Astrocyte (in vitro differentiated cells and primary cell): Measurements from ENCODE around the gene LHCGR. TPM values are rescaled to one million over a fixed set of nuclear protein-coding genes. Genes with fewer than 3 reads are reported as not detected.

Source experiments
- DNase-seq: peaks from one replicate; pipeline ENCODE4 v3.0.0-alpha.2; 2010; ENCODE audit warnings: low read depth
- FAIRE-seq: peaks from 2 replicates; lab custom pipeline; 2011; peaks lifted over from hg19 to GRCh38; lab: Jason Lieb, UNC
- H2AFZ ChIP-seq: 2 replicates; pipeline ENCODE4 v1.6.0; 2012; ENCODE audit warnings: low read depth, low read length, inconsistent platforms
- H3K27ac ChIP-seq: 2 replicates; pipeline ENCODE4 v1.5.1; 2011; ENCODE audit warnings: low read depth, low read length, inconsistent platforms
- H3K27me3 ChIP-seq: 2 replicates; pipeline ENCODE4 v1.6.0; 2011; ENCODE audit warnings: low read length, inconsistent platforms; ENCODE audit not compliant: insufficient read depth
- H3K36me3 ChIP-seq: 2 replicates; pipeline ENCODE4 v1.5.1; 2011; ENCODE audit warnings: low read length, inconsistent platforms; ENCODE audit not compliant: insufficient read depth
- H3K4me1 ChIP-seq: 2 replicates; pipeline ENCODE4 v1.5.1; 2011; ENCODE audit warnings: low read length, inconsistent platforms; ENCODE audit not compliant: insufficient read depth
- H3K4me2 ChIP-seq: 2 replicates; pipeline ENCODE4 v1.6.0; 2012; ENCODE audit warnings: low read length, inconsistent platforms
- H3K4me3 ChIP-seq: 2 replicates; pipeline ENCODE4 v1.5.1; 2011; ENCODE audit warnings: low read depth, mild to moderate bottlenecking, low read length, inconsistent platforms; ENCODE audit not compliant: insufficient read depth
- H3K79me2 ChIP-seq: 2 replicates; pipeline ENCODE4 v1.6.0; 2012; ENCODE audit warnings: mild to moderate bottlenecking, low read length, inconsistent platforms; ENCODE audit not compliant: insufficient read depth
- H3K9ac ChIP-seq: 2 replicates; pipeline ENCODE4 v1.6.0; 2012; ENCODE audit warnings: mild to moderate bottlenecking, low read length, inconsistent platforms
- H3K9me3 ChIP-seq: 2 replicates; pipeline ENCODE4 v1.5.1; 2012; ENCODE audit warnings: low read depth, mild to moderate bottlenecking, low read length, inconsistent platforms; ENCODE audit not compliant: insufficient read depth
- H4K20me1 ChIP-seq: 2 replicates; pipeline ENCODE4 v1.6.0; 2012; ENCODE audit warnings: low read length, inconsistent platforms; ENCODE audit not compliant: insufficient read depth
- H3K27ac Mint-ChIP-seq: one replicate; pipeline ENCODE4 v1.8.0; 2021; ENCODE audit warnings: mild to moderate bottlenecking, mixed read lengths; ENCODE audit not compliant: unreplicated experiment
- H3K27me3 Mint-ChIP-seq: one replicate; pipeline ENCODE4 v1.8.0; 2021; ENCODE audit warnings: low read depth, mixed read lengths; ENCODE audit not compliant: unreplicated experiment
- H3K36me3 Mint-ChIP-seq: one replicate; pipeline ENCODE4 v1.8.0; 2021; ENCODE audit warnings: low read depth, mixed read lengths; ENCODE audit not compliant: unreplicated experiment
- H3K4me1 Mint-ChIP-seq: one replicate; pipeline ENCODE4 v1.8.0; 2021; ENCODE audit warnings: low read depth, mixed read lengths; ENCODE audit not compliant: unreplicated experiment
- H3K4me3 Mint-ChIP-seq: one replicate; pipeline ENCODE4 v1.8.0; 2021; ENCODE audit warnings: mild to moderate bottlenecking, moderate library complexity, mixed read lengths; ENCODE audit not compliant: unreplicated experiment
- H3K9me3 Mint-ChIP-seq: one replicate; pipeline ENCODE4 v1.8.0; 2021; ENCODE audit warnings: mild to moderate bottlenecking, mixed read lengths; ENCODE audit not compliant: unreplicated experiment
- CTCF ChIP-seq: IDR thresholded peaks from 2 replicates; pipeline ENCODE4 v1.5.1; 2011; ENCODE audit warnings: low read depth, mild to moderate bottlenecking, inconsistent platforms, low read length, moderate library complexity; ENCODE audit not compliant: insufficient read depth
- EZH2 ChIP-seq: IDR thresholded peaks from 2 replicates; pipeline ENCODE4 v1.6.1; 2012; ENCODE audit warnings: mild to moderate bottlenecking, low read length, inconsistent platforms; ENCODE audit not compliant: insufficient read depth
- total RNA-seq: library from RNA; stranded (reverse); gene quantifications from 2 replicates; pipeline ENCODE4 v1.2.1, GENCODE V29; 2021

LHCGR gene
- total RNA-seq, 1 donor from 2014 or later = not detected

- no peak overlapping the region for H3K4me3 ChIP-seq
- H3K27ac Mint-ChIP-seq = peak overlapping the region; percentile 16
- H3K9ac ChIP-seq = no peak overlapping the region
- H3K4me3 Mint-ChIP-seq = peak overlapping the region; percentile 21
- DNase-seq (peak; percentile 79), FAIRE-seq (no peak)
- no peaks in the 10 kb centered on the region for H3K36me3 Mint-ChIP-seq
- no peaks in the 10 kb centered on the region for H3K27me3 Mint-ChIP-seq
- H3K36me3 ChIP-seq = no peaks in the 10 kb centered on the region
- H3K4me2 ChIP-seq = no peak overlapping the region
- H3K4me1 Mint-ChIP-seq = peaks cover 25% of the 10 kb centered on the region
- no peaks in the 10 kb centered on the region for H4K20me1 ChIP-seq
- H2AFZ ChIP-seq = no peak overlapping the region
- H3K4me1 ChIP-seq = peaks cover 18% of the 10 kb centered on the region
- no peaks in the 10 kb centered on the region for H3K9me3 ChIP-seq
- H3K9me3 Mint-ChIP-seq = no peaks in the 10 kb centered on the region
- H3K27ac ChIP-seq = no peak overlapping the region
- no peaks in the 10 kb centered on the region for H3K27me3 ChIP-seq
- TF ChIP-seq CTCF (no peak), EZH2 (no peak)
- no peaks in the 10 kb centered on the region for H3K79me2 ChIP-seq
Observed at GRCh38 chr2:48715042-48715899, 40.3 kb downstream of the LHCGR start.

- H3K4me2 ChIP-seq = no peak overlapping the region
- no peaks in the 10 kb centered on the region for H3K36me3 ChIP-seq
- TF ChIP-seq CTCF = no peak
- H3K27ac ChIP-seq = no peak overlapping the region
- no peaks in the 10 kb centered on the region for H3K27me3 Mint-ChIP-seq
- H3K4me3 Mint-ChIP-seq = no peak overlapping the region
- no peak for FAIRE-seq
- H3K79me2 ChIP-seq = no peaks in the 10 kb centered on the region
- no peak overlapping the region for H3K9ac ChIP-seq
- H3K4me3 ChIP-seq = no peak overlapping the region
- DNase-seq = peak; percentile 65
- H3K27me3 ChIP-seq = no peaks in the 10 kb centered on the region
- no peaks in the 10 kb centered on the region for H3K36me3 Mint-ChIP-seq
- no peak overlapping the region for H2AFZ ChIP-seq
- H3K9me3 Mint-ChIP-seq = no peaks in the 10 kb centered on the region
- H3K9me3 ChIP-seq = no peaks in the 10 kb centered on the region
- no peaks in the 10 kb centered on the region for H4K20me1 ChIP-seq
- no peak overlapping the region for H3K27ac Mint-ChIP-seq
- H3K4me1 Mint-ChIP-seq = peaks cover 17% of the 10 kb centered on the region
- H3K4me1 ChIP-seq = peaks cover 8% of the 10 kb centered on the region
Observed at GRCh38 chr2:48714245-48714644, 41.3 kb downstream of the LHCGR start.

- DNase-seq (no peak), FAIRE-seq (no peak)
- Mint-ChIP-seq H3K9me3 (no peaks in the 10 kb centered on the region), H3K36me3 (no peaks in the 10 kb centered on the region), H3K4me1 (peaks cover 17% of the 10 kb centered on the region), H3K4me3 (no peak overlapping the region), H3K27ac (no peak overlapping the region), H3K27me3 (no peaks in the 10 kb centered on the region)
- H3K36me3 ChIP-seq = no peaks in the 10 kb centered on the region
- H3K9ac ChIP-seq = no peak overlapping the region
- H3K4me1 ChIP-seq = peaks cover 7% of the 10 kb centered on the region
- no peaks in the 10 kb centered on the region for H4K20me1 ChIP-seq
- no peak overlapping the region for H3K4me2 ChIP-seq
- H3K9me3 ChIP-seq = no peaks in the 10 kb centered on the region
- no peak for TF ChIP-seq EZH2
- TF ChIP-seq CTCF = no peak
- no peak overlapping the region for H3K4me3 ChIP-seq
- H3K27ac ChIP-seq = no peak overlapping the region
- H3K79me2 ChIP-seq = no peaks in the 10 kb centered on the region
- no peaks in the 10 kb centered on the region for H3K27me3 ChIP-seq
- no peak overlapping the region for H2AFZ ChIP-seq
Observed at GRCh38 chr2:48713647-48714046, 41.9 kb downstream of the LHCGR start.
